SK-N-SH (cell line): Measurements from ENCODE around the gene DDX51. TPM values are rescaled to one million over a fixed set of nuclear protein-coding genes. Genes with fewer than 3 reads are reported as not detected.

Experiments used
- CTCF ChIA-PET: fragments of 300-600, 350-600 bp; formaldehyde crosslinking; extraction: SDS; loops from one replicate; lab custom pipeline; 2021; lab: Yijun Ruan, JAX
- POLR2A ChIA-PET: fragments of 350-600 bp; sonication (Branson Sonifier 250); formaldehyde crosslinking; extraction: SDS; loops from one replicate; lab custom pipeline; 2020; ENCODE audit warnings: antibody characterized with exemption, inconsistent platforms; lab: Yijun Ruan, JAX
- DNase-seq: peaks from one replicate; pipeline ENCODE4 v3.0.0; 2012
- H2AFZ ChIP-seq: fragments of 200-600 bp; sonication (generic); 2 replicates; pipeline ENCODE4 v1.8.1; 2016; ENCODE audit warnings: antibody characterized with exemption, mild to moderate bottlenecking, low read depth
- H3F3A ChIP-seq: fragments of 200-600 bp; sonication (generic); replicated peaks from 2 replicates; pipeline ENCODE3; 2016; ENCODE audit warnings: antibody characterized with exemption, mild to moderate bottlenecking; ENCODE audit not compliant: insufficient read depth
- H3K27ac ChIP-seq, 2 experiments: fragments of 200-500 bp in 1 of 2; fragments of 200-600 bp in 1 of 2; sonication (Bioruptor generic) in 1 of 2; sonication (generic), shearing (Covaris generic) in 1 of 2; 2 replicates each; pipeline versions ENCODE4 v1.5.1 to v1.6.1; 2014 to 2016; ENCODE audit warnings: low read depth in 2 of 2, inconsistent platforms in 1 of 2, low read length in 1 of 2, mild to moderate bottlenecking in 1 of 2, mixed read lengths in 1 of 2
- H3K27me3 ChIP-seq: fragments of 200-600 bp; sonication (generic), shearing (Covaris generic); 2 replicates; pipeline ENCODE4 v1.6.1; 2016; ENCODE audit warnings: mixed run types; ENCODE audit not compliant: insufficient read depth
- H3K36me3 ChIP-seq, 2 experiments: fragments of 200-500 bp in 1 of 2; fragments of 200-600 bp in 1 of 2; sonication (Bioruptor generic) in 1 of 2; sonication (generic) in 1 of 2; replicated peaks in 1 of 2; 2 replicates each; pipeline versions ENCODE3 to v1.5.1; 2014 to 2016; ENCODE audit warnings: low read length in 1 of 2, mild to moderate bottlenecking in 1 of 2; ENCODE audit not compliant: insufficient read depth in 2 of 2, control insufficient read depth in 1 of 2
- H3K4me1 ChIP-seq, 2 experiments: fragments of 200-500 bp in 1 of 2; fragments of 200-600 bp in 1 of 2; sonication (Bioruptor generic) in 1 of 2; sonication (generic), shearing (Covaris generic) in 1 of 2; 2 replicates each; pipeline versions ENCODE4 v1.5.1 to v1.6.1; 2014 to 2016; ENCODE audit warnings: low read depth in 1 of 2, low read length in 1 of 2, mixed run types in 1 of 2; ENCODE audit not compliant: insufficient read depth in 2 of 2, control insufficient read depth in 1 of 2
- H3K4me2 ChIP-seq: fragments of 200-600 bp; sonication (generic), shearing (Covaris generic); 2 replicates; pipeline ENCODE4 v1.6.1; 2017; ENCODE audit warnings: mixed run types
- H3K4me3 ChIP-seq, 2 experiments: fragments of 200-500 bp in 1 of 2; fragments of 200-600 bp in 1 of 2; sonication (Bioruptor generic) in 1 of 2; sonication (generic), shearing (Covaris generic) in 1 of 2; 2 replicates each; pipeline versions ENCODE4 v1.5.1 to v1.8.1; 2014 to 2016; ENCODE audit warnings: low read depth in 2 of 2, inconsistent platforms in 1 of 2, low read length in 1 of 2, mild to moderate bottlenecking in 1 of 2, mixed read lengths in 1 of 2, moderate library complexity in 1 of 2
- H3K79me2 ChIP-seq: fragments of 200-600 bp; sonication (generic); 2 replicates; pipeline ENCODE4 v1.8.1; 2017; ENCODE audit warnings: mild to moderate bottlenecking; ENCODE audit not compliant: insufficient read depth
- H3K9ac ChIP-seq: fragments of 200-600 bp; sonication (generic); 2 replicates; pipeline ENCODE4 v1.6.1; 2017; ENCODE audit warnings: mixed run types
- H3K9me2 ChIP-seq: fragments of 200-600 bp; sonication (generic); 2 replicates; pipeline ENCODE4 v1.6.1; 2017; ENCODE audit warnings: mixed run types
- H3K9me3 ChIP-seq: fragments of 200-600 bp; sonication (generic); 2 replicates; pipeline ENCODE4 v1.6.1; 2017; ENCODE audit warnings: mixed run types, mild to moderate bottlenecking, moderate library complexity
- H4K20me1 ChIP-seq: fragments of 200-600 bp; sonication (generic); 2 replicates; pipeline ENCODE4 v1.6.1; 2017; ENCODE audit warnings: mild to moderate bottlenecking, mixed run types; ENCODE audit not compliant: insufficient read depth
- CHD2 ChIP-seq: fragments of 150-350 bp; IDR thresholded peaks from 2 replicates; pipeline ENCODE4 v1.6.1; 2018; ENCODE audit warnings: low read length; ENCODE audit not compliant: partially characterized antibody
- EP300 ChIP-seq, 2 experiments: IDR thresholded peaks; 2 replicates each; pipeline versions ENCODE4 v1.4.0 to v1.6.1; 2012; ENCODE audit warnings: borderline replicate concordance in 1 of 2, low read depth in 1 of 2, low read length in 1 of 2
- FOXJ3 ChIP-seq: sonication (generic); formaldehyde crosslinking; IDR thresholded peaks from 2 replicates; pipeline ENCODE4 v1.5.1; 2020; ENCODE audit warnings: mild to moderate bottlenecking, missing genetic modification reagents
- FOXM1 ChIP-seq: IDR thresholded peaks from 2 replicates; pipeline ENCODE4 v1.4.0; 2012; ENCODE audit warnings: low read depth, mild to moderate bottlenecking
- NRF1 ChIP-seq: IDR thresholded peaks from 2 replicates; pipeline ENCODE4 v1.6.1; 2012; ENCODE audit warnings: low read depth, mild to moderate bottlenecking, low read length
- POLR2AphosphoS5 ChIP-seq: IDR thresholded peaks from 2 replicates; pipeline ENCODE4 v1.6.1; 2012; ENCODE audit warnings: low read depth, low read length
- RCOR1 ChIP-seq: fragments of 150-350 bp; IDR thresholded peaks from 2 replicates; pipeline ENCODE4 v1.6.1; 2017; ENCODE audit warnings: antibody characterized with exemption, low read length
- RXRA ChIP-seq: IDR thresholded peaks from 2 replicates; pipeline ENCODE4 v1.4.0; 2012; ENCODE audit warnings: low read depth, mild to moderate bottlenecking, borderline replicate concordance
- SIN3A ChIP-seq: IDR thresholded peaks from 2 replicates; pipeline ENCODE4 v1.6.1; 2012; ENCODE audit warnings: low read depth, mild to moderate bottlenecking, low read length, moderate library complexity, borderline replicate concordance
- SMC3 ChIP-seq: IDR thresholded peaks from 2 replicates; pipeline ENCODE4 v1.6.1; 2012; ENCODE audit warnings: low read depth, low read length, improper control_type of control experiment
- WGBS: methylation state at CpG from one replicate; pipeline ENCODE4 v1.1.6; 2017; ENCODE audit warnings: low lambda C conversion rate; 5-methylcytosine and 5-hydroxymethylcytosine counted together
- polyA plus RNA-seq, 3 experiments: library from polyadenylated mRNA; depleted of rRNA; stranded (reverse); fragments of >200 nt; gene quantifications; 2 replicates each; pipeline ENCODE4 v1.2.3, GENCODE V29; 2012
- TF ChIP-seq, protein P1 (sequence below): fragments of 150-350 bp; IDR thresholded peaks from 2 replicates; pipeline ENCODE4 v1.6.1; 2016; ENCODE audit warnings: mild to moderate bottlenecking, low read depth, low read length
- TF ChIP-seq, protein P2 (sequence below): IDR thresholded peaks from 2 replicates; pipeline ENCODE4 v1.4.0; 2012; ENCODE audit warnings: low read depth, borderline replicate concordance

DDX51 gene
- polyA plus RNA-seq, 1 of the 3 experiments (the other 2 are of a cell fraction) = 17.3 TPM

DNA sequence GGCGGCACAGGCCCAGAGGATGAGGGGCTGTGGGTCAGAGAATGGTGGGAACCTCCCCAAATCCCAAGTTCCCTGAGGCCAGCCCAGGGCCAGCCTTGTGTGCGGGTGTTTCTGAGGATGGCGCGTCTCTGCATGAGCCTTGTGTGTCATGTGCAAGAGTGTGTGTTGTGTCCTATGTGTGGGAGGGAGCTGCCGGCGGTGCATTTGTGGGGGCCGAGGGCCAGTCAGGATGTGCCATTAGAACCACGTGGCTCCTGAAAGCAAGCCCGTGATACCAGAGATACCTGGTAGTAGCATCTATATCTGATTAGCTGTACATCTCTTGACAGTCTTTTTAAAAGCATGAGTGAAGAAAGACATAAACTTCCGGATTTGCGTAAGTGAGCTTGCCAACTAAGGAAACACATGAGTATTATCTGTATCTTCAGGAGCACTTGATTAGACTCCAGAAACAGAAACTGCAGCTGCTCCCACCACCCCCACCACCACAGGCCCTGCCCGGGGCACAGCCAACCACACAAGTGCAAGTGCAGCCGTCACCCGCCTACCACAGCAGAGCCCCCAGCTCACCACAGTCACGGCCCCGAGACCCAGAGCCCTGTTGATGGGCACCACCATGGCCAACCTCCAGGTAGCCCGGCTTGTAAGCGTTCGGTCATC is 19.2 kb downstream of the DDX51 start (continued):
- no peak for TF ChIP-seq EP300 (IDR thresholded peaks at IDR 0.05; ENCODE audit: borderline replicate concordance in 1 of 2, low read depth in 1 of 2, low read length in 1 of 2)
- no peak for TF ChIP-seq RXRA
- TF ChIP-seq FOXJ3 (CRISPR knock-in tag) = no peak
- TF ChIP-seq NRF1 = no peak
- TF ChIP-seq SMC3 = no peak
- no peak for TF ChIP-seq FOXM1
- TF ChIP-seq, all 33 proteins: peak for 0

DNA sequence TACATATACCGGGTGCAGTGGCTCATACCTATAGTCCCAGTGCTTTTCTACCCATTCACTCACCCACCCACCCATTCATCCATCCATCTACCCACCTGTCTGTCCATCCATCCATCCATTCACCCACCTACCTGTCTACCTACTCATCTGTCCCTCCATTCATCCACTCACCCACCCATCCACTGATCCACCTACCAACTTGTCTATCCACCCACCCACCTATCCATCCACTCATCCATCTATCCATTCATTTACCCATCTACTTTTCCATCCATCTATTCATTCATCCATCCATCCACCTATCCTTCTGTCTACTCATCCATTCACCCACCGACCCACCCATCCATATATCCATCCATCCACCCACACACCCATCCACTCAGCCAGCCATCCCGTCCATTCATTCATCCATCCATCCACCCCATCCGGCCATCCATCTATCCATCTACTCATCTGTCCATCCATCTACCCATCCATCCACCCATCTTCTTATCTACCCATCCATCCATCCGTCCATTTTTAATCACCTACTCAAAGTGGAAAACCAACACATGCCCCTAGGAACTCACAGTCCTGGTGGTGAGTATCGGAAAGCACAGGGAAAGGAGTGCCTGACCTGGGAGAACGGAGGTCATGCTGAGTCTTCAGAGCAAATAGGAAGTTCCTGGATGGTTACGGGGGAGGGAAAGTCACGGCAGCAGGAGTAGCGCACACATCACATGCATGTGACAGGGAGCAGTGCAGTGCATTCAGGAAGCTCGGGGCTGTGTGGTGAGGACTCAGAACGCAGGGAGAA is 20.0 kb downstream of the DDX51 start:
- WGBS = 94% methylated on average over 12 of the region's 12 CpGs
- Histone ChIP-seq H3K4me3 (no peak overlapping the region), H3K79me2 (no peaks in the 10 kb centered on the region), H3K9me3 (no peaks in the 10 kb centered on the region), H3K4me1 (no peaks in the 10 kb centered on the region), H3K27me3 (no peaks in the 10 kb centered on the region), H3K27ac (no peak overlapping the region)
- ChIA-PET POLR2A (no interaction called here), CTCF (no interaction called here)
- TF ChIP-seq RCOR1 (no peak), CHD2 (no peak), POLR2AphosphoS5 (no peak), SIN3A (no peak)
- TF ChIP-seq, protein P1, sequence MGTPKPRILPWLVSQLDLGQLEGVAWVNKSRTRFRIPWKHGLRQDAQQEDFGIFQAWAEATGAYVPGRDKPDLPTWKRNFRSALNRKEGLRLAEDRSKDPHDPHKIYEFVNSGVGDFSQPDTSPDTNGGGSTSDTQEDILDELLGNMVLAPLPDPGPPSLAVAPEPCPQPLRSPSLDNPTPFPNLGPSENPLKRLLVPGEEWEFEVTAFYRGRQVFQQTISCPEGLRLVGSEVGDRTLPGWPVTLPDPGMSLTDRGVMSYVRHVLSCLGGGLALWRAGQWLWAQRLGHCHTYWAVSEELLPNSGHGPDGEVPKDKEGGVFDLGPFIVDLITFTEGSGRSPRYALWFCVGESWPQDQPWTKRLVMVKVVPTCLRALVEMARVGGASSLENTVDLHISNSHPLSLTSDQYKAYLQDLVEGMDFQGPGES = no peak
- TF ChIP-seq, protein P2, sequence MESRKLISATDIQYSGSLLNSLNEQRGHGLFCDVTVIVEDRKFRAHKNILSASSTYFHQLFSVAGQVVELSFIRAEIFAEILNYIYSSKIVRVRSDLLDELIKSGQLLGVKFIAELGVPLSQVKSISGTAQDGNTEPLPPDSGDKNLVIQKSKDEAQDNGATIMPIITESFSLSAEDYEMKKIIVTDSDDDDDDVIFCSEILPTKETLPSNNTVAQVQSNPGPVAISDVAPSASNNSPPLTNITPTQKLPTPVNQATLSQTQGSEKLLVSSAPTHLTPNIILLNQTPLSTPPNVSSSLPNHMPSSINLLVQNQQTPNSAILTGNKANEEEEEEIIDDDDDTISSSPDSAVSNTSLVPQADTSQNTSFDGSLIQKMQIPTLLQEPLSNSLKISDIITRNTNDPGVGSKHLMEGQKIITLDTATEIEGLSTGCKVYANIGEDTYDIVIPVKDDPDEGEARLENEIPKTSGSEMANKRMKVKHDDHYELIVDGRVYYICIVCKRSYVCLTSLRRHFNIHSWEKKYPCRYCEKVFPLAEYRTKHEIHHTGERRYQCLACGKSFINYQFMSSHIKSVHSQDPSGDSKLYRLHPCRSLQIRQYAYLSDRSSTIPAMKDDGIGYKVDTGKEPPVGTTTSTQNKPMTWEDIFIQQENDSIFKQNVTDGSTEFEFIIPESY = no peak
- TF ChIP-seq, all 33 proteins: peak for 0
- DNase-seq = no peak
- Histone ChIP-seq H3K9me2 (no peaks in the 10 kb centered on the region), H3K4me2 (no peak overlapping the region), H3K36me3 (peaks cover 69 to 75% of the 10 kb centered on the region in 2 experiments), H2AFZ (no peak overlapping the region), H4K20me1 (no peaks in the 10 kb centered on the region), H3K9ac (no peak overlapping the region), H3F3A (peaks cover 9% of the 10 kb centered on the region)
